Left ventricle myocardium inferior (tissue), 1 donor: ENCODE measurements around the gene PTGES2. TPM values are rescaled to one million over a fixed set of nuclear protein-coding genes. Genes with fewer than 3 reads are reported as not detected.
"Not testable (repeated sequence)": the region's sequence is repeated elsewhere in the genome, so short reads cannot be mapped to it uniquely, and the experiment has no call there.

Experiments used
- DNase-seq: peaks from one replicate; pipeline ENCODE4 v3.0.0-alpha.2; 2020
- H3K27ac ChIP-seq: fragments of 200-600 bp; replicated peaks from 2 replicates; pipeline ENCODE4 v1.8.0; 2021
- H3K27me3 ChIP-seq: fragments of 200-600 bp; 2 replicates; pipeline ENCODE4 v1.8.0; 2021; ENCODE audit warnings: low read depth
- H3K36me3 ChIP-seq: fragments of 200-600 bp; 2 replicates; pipeline ENCODE4 v1.8.0; 2021
- H3K4me1 ChIP-seq: fragments of 200-600 bp; 2 replicates; pipeline ENCODE4 v1.8.0; 2021
- H3K4me3 ChIP-seq: fragments of 200-600 bp; 2 replicates; pipeline ENCODE4 v1.8.0; 2021; ENCODE audit warnings: mild to moderate bottlenecking, moderate library complexity
- H3K9me3 ChIP-seq: fragments of 200-600 bp; replicated peaks from 2 replicates; pipeline ENCODE4 v1.8.0; 2021
- intact Hi-C: fragments of 100-400 bp; cut with micrococcal nuclease; formaldehyde crosslinking; loops from one replicate; pipeline ENCODE4 v1.11.0; 2022
- total RNA-seq: library from RNA; stranded (reverse); fragmentation: NEBNext Ultra II Directional; extraction: Animal tissue kit (Norgen Biotek cat#: 25700); gene quantifications from one replicate; pipeline ENCODE4 v1.2.1, GENCODE V29; 2021
- TF ChIP-seq, protein P1 (sequence below): fragments of 200-600 bp; IDR thresholded peaks from 2 replicates; pipeline ENCODE4 v1.8.0; 2021; ENCODE audit warnings: antibody characterized with exemption, mild to moderate bottlenecking, borderline replicate concordance
- donor health status: DM: no; HTN: yes; CAD: no; lungs with severe emphysema.

The PTGES2 gene
- total RNA-seq, 1 donor from 2014 or later: 141 TPM

DNA sequence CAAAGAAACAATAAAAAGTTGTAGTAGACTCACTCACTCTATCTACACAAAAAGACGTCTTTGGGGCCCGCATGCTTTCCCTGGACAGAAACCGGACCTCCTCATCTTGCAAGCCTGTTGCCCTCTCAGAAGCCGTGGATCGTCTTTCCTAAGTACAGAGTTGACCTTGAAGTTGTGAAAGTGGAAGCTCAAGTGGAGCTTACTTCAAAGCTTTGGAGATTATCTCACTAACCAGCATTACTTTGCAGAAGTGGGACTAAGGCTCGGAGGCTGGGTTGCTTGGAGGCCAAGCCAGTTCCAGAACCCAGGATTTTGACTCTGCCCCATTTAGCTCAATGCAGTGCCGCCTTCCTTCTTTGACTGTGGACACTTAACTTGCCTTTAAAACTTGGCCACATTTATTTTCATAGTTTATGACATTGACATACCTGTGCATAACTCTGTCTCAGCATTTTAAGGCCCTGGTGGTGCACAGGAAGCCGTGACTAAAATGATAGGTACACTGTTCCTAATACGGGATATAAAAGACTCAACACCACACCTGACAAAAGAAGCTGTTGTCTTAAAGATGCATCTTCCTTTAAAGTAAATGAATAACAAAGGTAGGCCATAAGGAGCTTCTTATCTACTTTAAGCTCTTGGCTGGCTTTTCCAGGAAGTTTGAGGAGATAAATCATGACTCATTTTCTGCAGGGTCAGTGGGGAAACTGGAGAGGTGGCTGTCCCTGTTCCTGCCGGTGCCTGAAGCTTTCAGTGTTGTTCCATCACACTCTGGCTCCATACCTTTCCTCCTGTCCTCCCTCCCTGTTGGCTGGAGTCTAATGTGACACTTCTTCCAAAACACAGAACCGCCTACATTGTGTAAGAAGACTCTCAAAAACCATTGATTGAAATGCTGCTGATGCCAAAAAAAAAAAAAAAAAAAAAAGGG is 48.8 kb downstream of the PTGES2 start:
- DNase-seq: no peak
- intact Hi-C loops: no loop called here
- Histone ChIP-seq H3K4me1 (peaks cover 59% of the 10 kb centered on the region), H3K27ac (peak overlapping the region; percentile 8), H3K9me3 (no peaks in the 10 kb centered on the region), H3K4me3 (no peak overlapping the region), H3K27me3 (no peaks in the 10 kb centered on the region), H3K36me3 (no peaks in the 10 kb centered on the region)
- TF ChIP-seq, protein P1, sequence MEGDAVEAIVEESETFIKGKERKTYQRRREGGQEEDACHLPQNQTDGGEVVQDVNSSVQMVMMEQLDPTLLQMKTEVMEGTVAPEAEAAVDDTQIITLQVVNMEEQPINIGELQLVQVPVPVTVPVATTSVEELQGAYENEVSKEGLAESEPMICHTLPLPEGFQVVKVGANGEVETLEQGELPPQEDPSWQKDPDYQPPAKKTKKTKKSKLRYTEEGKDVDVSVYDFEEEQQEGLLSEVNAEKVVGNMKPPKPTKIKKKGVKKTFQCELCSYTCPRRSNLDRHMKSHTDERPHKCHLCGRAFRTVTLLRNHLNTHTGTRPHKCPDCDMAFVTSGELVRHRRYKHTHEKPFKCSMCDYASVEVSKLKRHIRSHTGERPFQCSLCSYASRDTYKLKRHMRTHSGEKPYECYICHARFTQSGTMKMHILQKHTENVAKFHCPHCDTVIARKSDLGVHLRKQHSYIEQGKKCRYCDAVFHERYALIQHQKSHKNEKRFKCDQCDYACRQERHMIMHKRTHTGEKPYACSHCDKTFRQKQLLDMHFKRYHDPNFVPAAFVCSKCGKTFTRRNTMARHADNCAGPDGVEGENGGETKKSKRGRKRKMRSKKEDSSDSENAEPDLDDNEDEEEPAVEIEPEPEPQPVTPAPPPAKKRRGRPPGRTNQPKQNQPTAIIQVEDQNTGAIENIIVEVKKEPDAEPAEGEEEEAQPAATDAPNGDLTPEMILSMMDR: no peak

DNA sequence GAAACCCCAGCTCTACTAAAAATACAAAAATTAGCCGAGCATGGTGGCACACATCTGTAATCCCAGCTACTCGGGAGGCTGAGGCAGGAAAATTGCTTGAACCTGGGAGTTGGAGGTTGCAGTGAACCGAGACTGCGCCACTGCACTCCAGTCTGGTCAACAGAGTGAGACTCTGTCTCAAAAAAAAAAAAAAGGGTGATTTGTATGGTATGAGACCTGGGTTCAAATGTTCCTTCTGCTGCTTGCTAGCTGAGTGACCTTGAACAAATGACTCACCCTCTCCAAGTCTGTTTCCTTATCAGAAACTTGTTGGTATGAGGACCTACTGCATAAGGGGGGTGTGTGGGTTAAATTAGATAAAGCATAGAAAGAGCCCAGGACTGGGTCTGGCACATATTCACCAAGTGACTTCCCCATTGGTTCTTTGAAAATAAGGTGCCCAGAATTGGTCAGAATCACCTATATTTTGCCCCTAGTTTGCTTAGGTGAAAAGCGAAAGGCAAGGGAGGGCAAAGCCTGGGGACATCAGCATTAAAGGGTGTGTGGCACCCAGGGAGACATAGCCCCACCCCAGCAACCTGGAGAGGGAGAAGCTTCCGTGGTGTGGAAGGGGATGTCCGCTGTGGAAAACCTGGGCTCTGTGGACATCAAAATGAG is 49.6 kb downstream of the PTGES2 start:
- Histone ChIP-seq H3K36me3 (no peaks in the 10 kb centered on the region), H3K4me1 (peaks cover 66% of the 10 kb centered on the region), H3K4me3 (no peak overlapping the region), H3K27me3 (no peaks in the 10 kb centered on the region), H3K27ac (peak overlapping the region; percentile 8), H3K9me3 (no peaks in the 10 kb centered on the region)
- TF ChIP-seq, protein P1: no peak
- intact Hi-C loops: no loop called here
- DNase-seq: no peak

DNA sequence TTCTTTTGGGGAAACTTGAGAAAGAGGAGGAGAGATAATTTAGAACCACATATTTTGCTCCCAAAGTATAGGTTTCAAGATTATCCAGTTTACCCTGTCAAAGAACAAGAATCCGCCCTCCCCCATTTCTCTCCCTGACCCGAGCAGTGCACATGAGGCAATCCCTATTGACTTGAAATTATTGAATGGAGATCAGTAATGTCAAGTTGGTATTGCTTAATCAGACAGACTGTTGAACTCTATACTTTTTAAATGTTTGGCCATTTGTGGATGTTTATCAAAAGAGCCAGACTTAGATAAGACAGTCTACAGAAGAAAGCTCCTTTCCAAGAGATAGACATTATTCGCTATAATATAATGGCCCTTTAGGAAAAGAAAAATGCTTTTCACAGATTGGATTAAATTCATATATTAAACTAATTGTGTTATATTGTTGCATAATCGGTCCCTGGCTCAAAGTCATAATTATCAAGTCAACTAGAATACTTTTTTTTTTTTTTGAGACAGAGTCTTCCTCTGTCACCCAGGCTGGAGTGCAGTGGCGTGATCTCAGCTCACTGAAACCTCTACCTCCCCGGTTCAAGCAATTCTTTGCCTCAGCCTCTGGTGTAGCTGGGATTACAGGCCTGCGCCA is 54.2 kb downstream of the PTGES2 start:
- peaks cover 68% of the 10 kb centered on the region for H3K4me1 ChIP-seq
- no peaks in the 10 kb centered on the region for H3K36me3 ChIP-seq
- no peaks in the 10 kb centered on the region for H3K9me3 ChIP-seq
- intact Hi-C loops: no loop called here
- H3K27me3 ChIP-seq: no peaks in the 10 kb centered on the region
- H3K27ac ChIP-seq: peak overlapping the region; percentile 82
- TF ChIP-seq, protein P1: no peak
- H3K4me3 ChIP-seq: peak overlapping the region; percentile 20
- DNase-seq: no peak

DNA sequence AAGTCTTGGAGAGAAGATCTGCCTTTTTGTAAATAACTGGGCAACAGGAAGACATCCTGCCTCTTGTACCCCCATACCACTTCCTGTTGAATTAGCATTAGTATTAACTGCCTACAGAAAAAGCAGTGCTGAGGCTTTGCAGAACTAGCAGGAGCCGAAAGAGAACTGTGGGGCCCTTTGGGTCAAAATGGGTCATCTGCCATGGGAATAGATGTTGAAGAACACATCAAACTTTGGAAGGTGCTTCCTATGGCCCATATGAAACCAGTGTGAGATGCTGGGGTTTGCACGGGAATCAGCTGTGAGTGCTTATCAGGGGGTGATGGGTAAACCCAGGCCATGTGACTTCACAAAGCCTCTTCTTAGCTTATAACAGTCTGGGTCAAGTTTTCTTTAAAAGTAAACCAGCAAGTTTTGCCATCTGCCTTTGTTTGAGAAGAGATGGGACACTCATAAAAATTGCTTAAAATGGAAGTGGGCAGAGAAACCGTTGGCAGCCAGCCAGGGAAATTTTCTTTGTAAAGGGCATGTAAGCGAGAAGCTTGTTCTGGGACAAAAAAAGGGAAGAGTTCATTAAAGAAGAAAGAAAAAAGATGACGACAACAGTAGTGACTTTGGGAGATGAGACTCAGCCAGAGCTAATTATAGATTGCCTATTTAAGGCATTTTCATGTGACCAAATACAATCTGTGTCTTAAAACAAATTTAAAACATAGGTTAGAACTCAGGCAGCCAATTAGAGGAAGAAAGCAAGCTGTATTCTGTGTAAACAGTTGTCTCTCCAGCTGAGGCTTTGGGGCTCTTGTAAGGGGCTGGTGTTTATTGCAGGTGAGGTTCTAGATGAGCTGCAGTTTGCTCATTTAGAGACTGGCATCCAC is 55.1 kb downstream of the PTGES2 start:
- H3K9me3 ChIP-seq: no peaks in the 10 kb centered on the region
- H3K4me1 ChIP-seq: peaks cover 64% of the 10 kb centered on the region
- no peaks in the 10 kb centered on the region for H3K27me3 ChIP-seq
- no peaks in the 10 kb centered on the region for H3K36me3 ChIP-seq
- H3K4me3 ChIP-seq: peak overlapping the region; percentile 20
- intact Hi-C loops: no loop called here
- H3K27ac ChIP-seq: peak overlapping the region; percentile 82
- TF ChIP-seq, protein P1: no peak
- peak; percentile 69 for DNase-seq

DNA sequence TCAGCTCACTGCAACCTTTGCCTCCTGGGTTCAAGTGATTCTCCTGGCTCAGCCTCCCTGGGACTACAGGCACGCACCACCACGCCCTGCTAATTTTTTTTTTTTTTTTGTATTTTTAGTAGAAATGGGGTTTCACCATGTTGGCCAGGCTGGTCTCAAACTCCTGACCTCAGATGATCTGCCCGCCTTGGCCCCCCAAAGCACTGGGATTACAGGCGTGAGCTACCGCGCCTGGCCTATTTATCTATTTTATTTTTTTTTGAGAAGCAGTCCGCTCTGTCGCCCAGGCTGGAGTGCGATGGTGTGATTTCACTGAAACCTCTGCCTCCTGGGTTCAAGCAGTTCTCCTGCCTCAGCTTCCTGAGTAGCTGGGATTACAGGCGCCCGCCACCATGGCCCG is 56.1 kb downstream of the PTGES2 start:
- H3K9me3 ChIP-seq, DNase-seq, H3K4me3 ChIP-seq, intact Hi-C loops, H3K27me3 ChIP-seq, H3K36me3 ChIP-seq: not testable (repeated sequence)
- Histone ChIP-seq H3K4me1 (peaks cover 69% of the 10 kb centered on the region), H3K27ac (peak overlapping the region; percentile 82)
